ENCODE results near the gene EGFL8. TPM values are rescaled to one million over a fixed set of nuclear protein-coding genes. Genes with fewer than 3 reads are reported as not detected.
A peak's percentile ranks its signal among the peaks of the same experiment; 100 is the strongest.

EGFL8 gene
- total RNA-seq, 2 donors from 2014 or later: 4.8 to 5.2 TPM

- TF ChIP-seq CTCF (IDR thresholded peaks at IDR 0.05): no peak
- H3K4me1 ChIP-seq: peaks cover 0 to 69% of the 10 kb centered on the region in 2 donors
- H3K4me3 ChIP-seq: no peak overlapping the region
- DNase-seq (ENCODE audit: low spot score): no peak
- peaks cover 28% of the 10 kb centered on the region for H3K36me3 ChIP-seq
- H3K9me3 ChIP-seq: no peaks in the 10 kb centered on the region
- peak overlapping the region; percentile 92 to 94 for H3K27ac ChIP-seq
- no peaks in the 10 kb centered on the region for H3K27me3 ChIP-seq
Observed at GRCh38 chr6:32179766-32180405, 15.5 kb downstream of the EGFL8 start.

- Histone ChIP-seq H3K4me1 (peaks cover 0 to 67% of the 10 kb centered on the region in 2 donors), H3K9me3 (no peaks in the 10 kb centered on the region), H3K36me3 (peaks cover 30% of the 10 kb centered on the region), H3K27ac (no peak overlapping the region), H3K27me3 (no peaks in the 10 kb centered on the region), H3K4me3 (no peak overlapping the region)
- no peak for DNase-seq (ENCODE audit: low spot score)
- TF ChIP-seq CTCF (IDR thresholded peaks at IDR 0.05): no peak
Observed at GRCh38 chr6:32181148-32181702, 16.8 kb downstream of the EGFL8 start.

DNA sequence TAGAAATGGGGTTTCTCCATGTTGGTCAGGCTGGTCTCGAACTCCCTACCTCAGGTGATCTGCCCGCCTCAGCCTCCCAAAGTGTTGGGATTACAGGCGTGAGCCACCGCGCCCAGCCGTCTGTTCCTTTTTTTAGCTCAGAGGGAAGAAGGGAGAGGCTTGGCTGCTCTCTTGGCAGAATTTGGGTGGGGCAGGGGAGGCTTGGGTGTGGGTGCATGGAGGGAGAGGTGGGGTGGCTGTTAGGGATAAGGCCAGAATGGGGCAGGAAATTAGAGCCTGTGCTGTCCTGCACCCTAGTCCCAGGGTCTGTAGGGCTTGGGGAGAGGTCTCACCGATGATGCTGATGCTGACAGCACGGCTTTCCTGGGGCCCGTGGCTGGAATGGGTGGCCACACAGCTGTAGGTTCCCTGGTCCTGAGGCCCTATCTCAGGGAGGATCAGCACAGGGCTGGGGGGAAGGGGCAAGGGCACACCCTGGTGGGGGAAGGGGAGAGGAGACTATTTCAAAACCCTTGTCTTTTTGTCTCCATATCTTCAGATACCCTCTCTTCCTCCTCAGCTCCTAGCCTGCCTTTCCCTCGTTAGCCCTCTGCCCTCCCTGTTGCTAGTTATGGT is 17.6 kb downstream of the EGFL8 start:
- Histone ChIP-seq H3K4me1 (peaks cover 0 to 67% of the 10 kb centered on the region in 2 donors), H3K27me3 (no peaks in the 10 kb centered on the region), H3K9me3 (no peaks in the 10 kb centered on the region), H3K27ac (peak overlapping the region; percentile 10 to 90), H3K4me3 (no peak overlapping the region), H3K36me3 (peaks cover 38% of the 10 kb centered on the region)
- no peak for TF ChIP-seq CTCF (IDR thresholded peaks at IDR 0.05)
- no peak for DNase-seq (ENCODE audit: low spot score)

DNA sequence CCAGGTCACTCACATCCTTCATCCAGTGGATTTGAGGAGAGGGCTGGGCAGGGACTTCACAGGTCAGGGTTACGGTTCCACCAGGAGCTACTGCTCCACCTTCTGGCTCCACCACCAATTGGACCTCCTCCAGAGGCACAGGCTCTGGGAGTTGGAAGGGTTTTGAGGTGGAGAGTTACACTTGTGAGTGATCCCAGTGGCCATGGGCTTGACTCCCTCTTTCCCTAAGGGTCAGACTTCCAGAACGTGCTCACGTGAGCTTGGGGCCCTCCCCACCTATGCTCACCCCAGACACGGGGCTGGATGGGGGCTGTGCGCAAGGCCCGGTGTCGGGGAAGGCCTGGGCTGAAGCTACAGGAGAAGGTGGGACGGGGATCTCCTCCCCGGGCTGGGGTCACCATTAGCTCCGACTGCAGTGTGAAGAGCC is 18.2 kb downstream of the EGFL8 start:
- Histone ChIP-seq H3K27ac (peak overlapping the region; percentile 69 to 90), H3K36me3 (peaks cover 43% of the 10 kb centered on the region), H3K4me1 (peaks cover 0 to 68% of the 10 kb centered on the region in 2 donors)

GRCh38 chr6:32183030-32183429 is 18.6 kb downstream of the EGFL8 start:
- DNase-seq (ENCODE audit: low spot score): no peak
- Histone ChIP-seq H3K9me3 (no peaks in the 10 kb centered on the region), H3K4me3 (no peak overlapping the region), H3K27ac (peak overlapping the region; percentile 69 to 90), H3K36me3 (peaks cover 47% of the 10 kb centered on the region), H3K4me1 (peaks cover 0 to 72% of the 10 kb centered on the region in 2 donors), H3K27me3 (no peaks in the 10 kb centered on the region)
- TF ChIP-seq CTCF (IDR thresholded peaks at IDR 0.05): no peak

More for the DNA sequence above, 18.2 kb downstream of the EGFL8 start:
- no peaks in the 10 kb centered on the region for H3K27me3 ChIP-seq
- H3K4me3 ChIP-seq: no peak overlapping the region
- no peaks in the 10 kb centered on the region for H3K9me3 ChIP-seq
- DNase-seq (ENCODE audit: low spot score): no peak
- no peak for TF ChIP-seq CTCF (IDR thresholded peaks at IDR 0.05)
